Dedifferentiated amniotic fluid mesenchymal stem cell (primary cell): ENCODE results near the gene DACT1.
"Not testable (repeated sequence)": the region's sequence is repeated elsewhere in the genome, so short reads cannot be mapped to it uniquely, and the experiment has no call there.

Experiments used
- DNase-seq: peaks from one replicate; pipeline ENCODE4 v3.0.0-alpha.2; 2016; ENCODE audit errors: extremely low spot score

The DACT1 gene, protein sequence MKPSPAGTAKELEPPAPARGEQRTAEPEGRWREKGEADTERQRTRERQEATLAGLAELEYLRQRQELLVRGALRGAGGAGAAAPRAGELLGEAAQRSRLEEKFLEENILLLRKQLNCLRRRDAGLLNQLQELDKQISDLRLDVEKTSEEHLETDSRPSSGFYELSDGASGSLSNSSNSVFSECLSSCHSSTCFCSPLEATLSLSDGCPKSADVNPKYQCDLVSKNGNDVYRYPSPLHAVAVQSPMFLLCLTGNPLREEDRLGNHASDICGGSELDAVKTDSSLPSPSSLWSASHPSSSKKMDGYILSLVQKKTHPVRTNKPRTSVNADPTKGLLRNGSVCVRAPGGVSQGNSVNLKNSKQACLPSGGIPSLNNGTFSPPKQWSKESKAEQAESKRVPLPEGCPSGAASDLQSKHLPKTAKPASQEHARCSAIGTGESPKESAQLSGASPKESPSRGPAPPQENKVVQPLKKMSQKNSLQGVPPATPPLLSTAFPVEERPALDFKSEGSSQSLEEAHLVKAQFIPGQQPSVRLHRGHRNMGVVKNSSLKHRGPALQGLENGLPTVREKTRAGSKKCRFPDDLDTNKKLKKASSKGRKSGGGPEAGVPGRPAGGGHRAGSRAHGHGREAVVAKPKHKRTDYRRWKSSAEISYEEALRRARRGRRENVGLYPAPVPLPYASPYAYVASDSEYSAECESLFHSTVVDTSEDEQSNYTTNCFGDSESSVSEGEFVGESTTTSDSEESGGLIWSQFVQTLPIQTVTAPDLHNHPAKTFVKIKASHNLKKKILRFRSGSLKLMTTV

GRCh38 chr14:58637391-58638230 lies at the start of gene DACT1:
TSS of gene DACT1 (plus strand) at chr14:58637962. CDS start at chr14:58638203, 241 bp downstream.
- DNase-seq = peak; percentile 86

- DNase-seq = not testable (repeated sequence)
Measured at GRCh38 chr14:58588321-58588720, 49.4 kb upstream of the DACT1 start.

GRCh38 chr14:58593977-58594376 lies 43.8 kb upstream of the DACT1 start:
- DNase-seq = no peak

- DNase-seq = no peak
Measured at GRCh38 chr14:58597041-58597440, 40.7 kb upstream of the DACT1 start.

GRCh38 chr14:58598028-58598803 lies 39.5 kb upstream of the DACT1 start:
- no peak for DNase-seq

DNA sequence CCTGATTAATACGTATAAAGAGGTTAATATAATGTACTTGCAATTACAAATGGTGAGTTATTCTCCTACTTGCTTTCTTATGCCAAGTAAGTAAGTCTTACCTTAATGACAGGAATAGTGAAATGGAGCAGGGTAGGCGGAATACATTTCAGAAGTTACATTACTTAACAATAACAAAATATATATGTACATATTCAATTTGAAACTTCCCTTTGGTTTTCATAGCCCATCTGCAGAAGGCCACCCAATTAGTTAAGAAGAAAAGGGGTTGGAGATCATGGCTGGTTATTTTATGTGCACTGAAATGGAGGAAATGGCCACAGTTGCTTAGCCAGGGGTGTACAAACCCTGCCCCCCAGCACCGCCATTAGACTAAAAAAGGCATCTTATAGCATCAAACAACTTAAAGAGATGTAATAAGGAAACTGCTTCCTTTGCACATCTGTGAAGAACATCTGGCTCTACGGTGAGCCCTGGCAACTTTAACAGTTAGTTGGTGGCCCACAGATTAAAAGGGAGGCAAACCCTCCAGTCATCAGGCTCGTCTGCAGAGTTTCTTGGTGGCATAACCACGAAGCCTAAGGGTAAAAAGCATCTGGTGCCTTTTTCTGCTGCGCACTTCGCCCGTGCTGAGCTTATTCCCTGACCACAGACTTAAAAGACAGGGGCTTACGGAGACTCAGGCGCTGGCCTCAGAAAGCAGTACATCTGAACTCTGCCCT lies 38.8 kb upstream of the DACT1 start:
- DNase-seq = no peak

DNA sequence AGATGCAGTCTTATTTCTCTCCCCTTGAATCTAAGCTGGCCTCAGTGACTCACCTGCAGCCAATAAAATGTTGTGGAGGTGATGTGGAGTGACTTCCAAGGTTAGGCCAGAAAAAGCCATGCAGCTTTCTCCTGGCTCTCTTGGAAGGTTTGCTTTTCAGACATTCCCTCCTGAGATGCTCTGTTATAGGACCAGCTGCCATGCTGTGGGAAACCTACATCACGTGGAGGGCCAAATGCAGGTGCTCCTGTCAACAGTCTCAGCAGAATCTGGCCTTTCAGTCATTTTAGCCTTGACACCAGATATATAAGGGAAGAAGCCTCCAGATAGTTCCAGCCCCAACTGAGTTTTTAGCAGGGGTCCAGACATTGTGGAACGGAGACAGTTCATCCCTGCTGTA lies 38.1 kb upstream of the DACT1 start:
- no peak for DNase-seq

DNA sequence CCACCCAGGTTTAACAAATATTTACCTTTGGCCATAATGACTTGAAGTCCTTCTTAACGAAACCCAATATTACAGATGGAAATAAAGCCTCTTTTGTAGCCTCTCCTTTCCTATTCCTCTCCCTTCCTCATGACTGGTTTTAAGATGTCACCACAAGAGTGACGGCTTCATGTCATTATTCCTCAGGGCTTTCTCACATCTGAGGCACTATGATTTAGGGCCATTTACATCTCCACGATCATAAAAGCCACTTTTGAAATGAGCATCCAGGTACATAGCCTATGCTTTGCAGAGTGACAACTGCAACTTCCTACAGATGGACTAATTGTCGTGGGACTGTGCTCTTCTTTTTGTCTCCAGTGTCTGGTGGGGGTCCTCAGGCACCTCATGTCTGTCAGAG lies 32.3 kb upstream of the DACT1 start:
- DNase-seq = no peak

DNA sequence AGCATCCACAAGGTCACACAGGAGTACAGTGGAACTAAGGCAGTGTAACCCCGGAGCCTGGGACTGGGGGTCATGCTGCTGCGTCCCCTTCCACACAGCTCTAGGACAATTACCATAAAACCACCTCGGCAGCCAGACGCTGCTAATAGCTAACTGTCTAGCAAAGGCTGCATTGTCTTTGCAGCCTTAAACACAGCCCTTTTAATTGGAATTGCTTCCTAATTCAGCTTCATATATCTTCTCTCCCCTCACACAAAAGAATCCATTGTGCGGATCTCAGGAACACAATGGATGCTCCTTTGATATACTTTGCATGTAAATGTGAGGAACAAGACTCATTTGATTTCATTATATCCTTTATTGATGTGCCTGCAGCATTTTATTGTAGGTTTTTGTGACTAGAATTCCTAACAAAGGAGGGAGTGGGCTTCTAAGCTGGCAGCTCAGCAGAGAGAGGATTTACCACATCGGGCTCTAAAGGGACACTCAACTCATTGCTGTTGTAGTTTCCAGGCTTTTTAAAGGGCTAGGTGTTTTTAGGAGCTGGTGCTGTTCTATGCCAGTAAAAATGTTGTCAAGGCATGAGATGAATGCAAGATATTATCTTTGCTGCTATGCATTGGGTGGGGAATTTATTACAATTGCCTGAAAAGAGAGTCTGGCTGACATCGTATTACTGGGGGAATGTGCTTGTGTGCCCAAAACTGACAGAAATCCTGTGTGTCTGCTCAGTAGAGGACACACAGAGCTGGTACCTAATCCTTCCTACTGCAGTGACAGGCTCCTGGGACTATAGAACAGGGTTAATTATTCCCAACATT lies 30.4 kb upstream of the DACT1 start:
- peak; percentile 39 for DNase-seq

GRCh38 chr14:58607952-58608317 lies 29.8 kb upstream of the DACT1 start:
- DNase-seq = peak; percentile 85

DNA sequence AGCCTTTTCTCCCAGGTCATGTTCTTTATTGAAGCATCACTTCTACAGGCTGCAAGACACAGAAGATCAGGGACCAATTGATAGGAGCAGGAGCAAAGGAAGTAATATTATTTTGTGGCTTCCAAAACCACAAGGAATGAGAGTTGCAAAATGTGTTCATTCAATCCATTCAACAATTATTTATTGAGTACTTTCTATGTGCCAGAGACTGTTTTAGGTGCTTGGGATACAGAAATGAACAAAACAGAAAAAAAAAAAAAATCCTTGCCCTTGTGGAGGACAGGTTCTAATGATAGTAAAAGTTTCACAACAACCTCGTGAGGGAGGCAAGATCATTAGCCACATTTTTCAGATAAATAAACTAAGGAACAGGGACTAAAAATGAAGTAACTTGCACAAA lies 20.1 kb upstream of the DACT1 start:
- no peak for DNase-seq

GRCh38 chr14:58620011-58620410 lies 17.8 kb upstream of the DACT1 start:
- DNase-seq = no peak

DNA sequence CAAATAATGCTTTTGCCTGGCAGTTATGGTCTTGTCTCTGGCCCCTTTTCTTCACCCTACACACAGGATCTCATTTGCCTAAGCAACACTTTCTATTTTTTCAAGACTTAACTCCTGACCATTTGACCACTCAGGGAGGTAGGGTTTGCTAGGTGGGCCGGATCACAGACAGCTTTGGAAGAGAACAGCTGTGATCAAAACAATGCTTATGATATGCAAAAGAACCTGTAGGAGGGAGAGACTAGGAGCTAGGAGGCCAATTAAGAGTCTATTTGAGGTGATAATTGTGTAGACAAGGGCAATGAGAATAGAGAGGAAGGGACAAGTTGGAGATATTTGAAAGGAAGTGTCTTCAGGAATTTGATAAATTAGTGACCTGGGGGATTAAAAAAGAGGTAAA lies 12.3 kb upstream of the DACT1 start:
- DNase-seq = no peak

GRCh38 chr14:58626431-58626831 lies 11.3 kb upstream of the DACT1 start:
- peak; percentile 29 for DNase-seq

DNA sequence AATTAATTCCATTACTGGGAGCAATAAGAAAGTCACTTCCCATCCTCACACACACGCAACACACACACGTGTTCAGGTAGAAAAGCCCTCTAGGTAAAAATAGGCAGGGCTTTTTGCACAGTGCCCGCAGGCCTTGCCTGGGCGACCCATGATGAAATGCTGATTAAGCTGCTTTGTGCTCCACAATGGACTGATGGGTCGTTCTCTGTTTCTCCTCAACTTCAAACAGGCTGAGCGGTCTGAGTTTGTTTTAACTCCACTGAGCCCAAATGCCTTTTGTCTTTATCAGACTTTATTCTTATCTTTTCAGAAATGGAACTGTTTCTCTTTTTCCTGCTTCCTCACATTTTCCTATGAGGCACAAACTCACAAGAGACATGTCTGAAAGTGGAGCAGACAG lies 9.4 kb upstream of the DACT1 start:
- DNase-seq = no peak

DNA sequence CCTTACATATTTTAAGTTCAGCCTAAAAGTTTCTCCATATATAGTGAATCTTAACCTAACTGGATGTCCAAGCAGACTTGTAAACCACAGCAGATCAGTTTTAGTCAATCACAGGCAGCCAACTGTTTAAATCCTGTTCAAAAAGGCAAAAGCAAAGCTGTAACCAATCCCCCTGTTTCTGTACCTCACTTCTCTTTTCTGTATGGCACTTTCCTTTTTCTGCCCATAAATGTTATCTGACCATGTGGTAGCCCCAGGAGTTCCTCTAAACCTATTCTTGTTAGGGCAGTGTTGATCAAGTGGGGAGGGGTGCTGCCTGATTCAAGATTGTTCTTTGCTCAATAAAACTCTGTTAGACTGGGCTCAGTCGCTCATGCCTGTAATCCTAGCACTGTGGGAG lies 8.5 kb upstream of the DACT1 start:
- DNase-seq = no peak

- DNase-seq = no peak
Measured at GRCh38 chr14:58631732-58632131, 6.0 kb upstream of the DACT1 start.

GRCh38 chr14:58633831-58634230 lies 3.9 kb upstream of the DACT1 start:
- no peak for DNase-seq

DNA sequence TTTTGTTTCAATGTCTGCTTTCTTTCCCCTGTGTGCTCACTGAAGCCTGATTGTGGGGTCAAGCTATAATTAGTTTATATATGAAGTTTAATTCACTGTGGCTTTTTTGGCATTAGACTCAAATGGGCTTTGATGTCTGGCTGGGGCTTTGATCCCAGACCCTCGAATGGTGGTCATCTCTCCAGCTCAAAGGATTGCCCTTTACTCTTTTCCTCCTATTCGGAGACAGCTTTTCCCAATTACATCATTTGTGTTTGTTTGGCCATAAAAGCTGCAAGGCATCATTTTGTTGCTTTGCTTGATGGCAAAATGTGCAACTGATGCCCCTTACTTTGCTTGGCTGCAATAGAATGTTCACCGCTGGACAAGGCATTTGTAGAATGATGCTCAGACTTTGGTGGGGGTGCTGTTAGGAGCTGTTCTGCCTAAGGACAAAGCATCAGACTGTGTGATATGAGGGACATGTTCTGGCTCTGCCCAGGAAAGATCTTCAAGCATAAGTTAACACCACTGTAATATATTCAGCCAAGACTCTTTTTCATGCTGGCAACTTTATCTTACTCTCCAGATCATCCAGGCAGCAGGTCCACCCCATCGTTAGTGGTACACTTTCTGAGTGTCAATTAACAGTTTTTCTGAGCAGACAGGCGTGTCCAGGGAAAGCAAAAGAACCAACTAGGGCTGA lies 3.2 kb upstream of the DACT1 start:
- DNase-seq = no peak
